Measurements from ENCODE around the gene PRTFDC1.

PRTFDC1 gene

DNA sequence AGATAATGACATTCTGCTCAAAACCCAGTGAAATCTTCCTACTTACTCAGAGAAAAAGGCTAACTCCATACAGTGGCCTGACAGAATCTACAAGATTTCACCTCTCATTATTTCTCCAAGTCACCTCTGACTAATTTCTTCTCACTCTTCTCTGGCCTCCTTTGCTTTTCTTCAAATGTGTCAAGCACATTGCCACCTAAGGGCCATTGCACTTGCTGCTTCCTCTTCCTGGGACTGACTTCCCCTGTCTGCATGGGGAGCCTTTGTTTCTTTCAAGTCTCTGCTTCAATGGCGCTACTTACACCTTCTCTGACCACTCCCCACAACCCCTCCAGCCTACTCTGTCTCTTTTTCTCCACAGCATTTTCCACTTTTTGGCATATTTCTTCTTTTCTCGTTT lies 36.0 kb downstream of the PRTFDC1 start:
- in situ Hi-C loops (cut with HindIII; ENCODE audit: low pct_ligation_motif_present, low pct_unique_long_range_greater_than_20kb, low sequenced_read_pairs): no loop called here
- DNase-seq: no peak

- in situ Hi-C loops (cut with HindIII; ENCODE audit: low pct_ligation_motif_present, low pct_unique_long_range_greater_than_20kb, low sequenced_read_pairs): no loop called here
- no peak for DNase-seq
Observed at GRCh38 chr10:24915304-24915703, 37.1 kb downstream of the PRTFDC1 start.

DNA sequence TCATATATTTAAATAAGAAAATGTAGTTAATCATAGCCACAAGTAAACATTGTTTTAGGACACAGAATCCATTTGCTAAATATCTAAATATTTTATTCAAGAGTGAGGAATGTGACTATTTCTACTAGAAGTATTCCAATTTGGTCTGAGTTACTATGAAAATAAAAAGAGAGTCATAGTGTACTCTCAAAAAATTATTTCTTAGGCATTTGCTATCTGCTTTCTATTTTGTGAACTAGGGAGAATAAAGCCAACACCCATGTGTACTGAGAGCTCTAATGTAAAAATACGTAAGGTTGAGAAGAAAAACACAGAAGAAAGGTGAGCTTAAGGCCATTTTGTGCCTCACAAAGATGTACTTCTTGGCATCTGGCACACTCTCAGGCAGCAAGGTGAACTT lies 38.3 kb downstream of the PRTFDC1 start:
- DNase-seq: no peak
- in situ Hi-C loops (cut with HindIII; ENCODE audit: low pct_ligation_motif_present, low pct_unique_long_range_greater_than_20kb, low sequenced_read_pairs): no loop called here

- in situ Hi-C loops (cut with HindIII; ENCODE audit: low pct_ligation_motif_present, low pct_unique_long_range_greater_than_20kb, low sequenced_read_pairs): no loop called here
- DNase-seq: no peak
Observed at GRCh38 chr10:24912215-24912614, 40.2 kb downstream of the PRTFDC1 start.

DNA sequence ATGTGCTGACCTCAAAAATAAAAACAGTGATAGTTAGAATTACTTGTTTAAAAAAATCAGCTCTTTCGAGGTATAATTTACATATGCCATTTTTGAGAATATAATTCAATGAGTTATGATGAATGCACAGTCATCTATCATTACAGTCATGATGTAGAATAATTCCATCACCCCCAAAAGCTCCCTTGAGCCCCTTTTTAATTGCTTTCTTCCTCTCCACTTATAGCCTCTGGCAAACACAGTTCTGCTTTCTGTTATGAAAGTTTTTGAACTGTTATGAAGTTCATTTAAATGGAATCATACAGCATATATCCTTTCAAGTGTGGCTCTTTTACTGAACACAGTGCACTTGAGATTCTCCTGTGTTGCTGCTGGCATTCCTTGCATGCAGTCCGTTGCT lies 41.4 kb downstream of the PRTFDC1 start:
- DNase-seq: no peak
- in situ Hi-C loops (cut with HindIII; ENCODE audit: low pct_ligation_motif_present, low pct_unique_long_range_greater_than_20kb, low sequenced_read_pairs): no loop called here

DNA sequence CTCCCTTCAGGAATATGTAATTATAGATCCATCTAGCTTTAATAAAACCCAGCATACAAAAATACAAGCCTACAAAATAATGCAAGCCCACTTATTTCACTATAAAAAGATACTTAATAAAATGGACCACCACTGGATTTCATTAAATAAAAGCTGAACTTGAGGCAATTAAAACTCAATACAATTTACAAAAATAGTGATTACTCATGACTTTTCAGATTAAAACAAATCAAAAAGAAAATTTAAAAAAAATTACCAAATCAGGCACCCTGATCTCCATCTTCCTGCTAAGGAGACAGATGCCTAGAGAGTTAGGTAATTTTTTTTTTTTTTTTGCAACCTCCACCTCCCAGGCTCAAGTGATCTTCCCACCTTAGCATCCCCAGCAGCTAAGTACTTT lies 41.8 kb downstream of the PRTFDC1 start:
- no peak for DNase-seq
- in situ Hi-C loops (cut with HindIII; ENCODE audit: low pct_ligation_motif_present, low pct_unique_long_range_greater_than_20kb, low sequenced_read_pairs): no loop called here

DNA sequence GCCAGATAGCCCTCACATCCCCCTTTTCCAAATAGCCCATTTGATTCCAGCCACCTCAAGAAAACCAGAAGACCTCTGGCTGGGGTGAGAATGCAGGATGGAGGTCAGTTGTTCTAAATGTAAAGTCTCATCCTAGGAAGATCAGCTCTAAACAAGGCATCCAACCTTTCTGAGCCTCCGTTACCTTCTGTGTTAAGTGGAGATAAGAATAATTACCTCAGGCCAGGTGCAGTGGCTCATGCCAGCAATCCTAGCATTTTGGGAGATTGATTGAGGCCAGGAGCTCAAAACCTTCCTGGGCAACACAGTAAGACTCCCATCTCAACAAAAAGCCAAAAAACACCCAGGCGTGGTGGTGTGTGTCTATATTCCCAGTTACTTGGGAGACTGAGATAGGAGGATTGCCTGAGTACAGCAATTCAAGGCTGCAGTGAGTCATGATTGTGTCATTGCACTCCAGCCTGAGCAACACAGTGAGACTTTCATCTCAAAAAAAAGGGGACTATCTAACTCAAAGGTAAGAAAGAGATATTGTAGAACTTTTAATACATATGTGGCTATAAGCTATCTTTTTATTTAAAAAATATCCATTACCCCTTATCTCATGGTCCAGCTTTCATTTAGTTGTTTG lies 43.5 kb downstream of the PRTFDC1 start:
- DNase-seq: peak; percentile 54
- in situ Hi-C loops (cut with HindIII; ENCODE audit: low pct_ligation_motif_present, low pct_unique_long_range_greater_than_20kb, low sequenced_read_pairs): no loop called here

DNA sequence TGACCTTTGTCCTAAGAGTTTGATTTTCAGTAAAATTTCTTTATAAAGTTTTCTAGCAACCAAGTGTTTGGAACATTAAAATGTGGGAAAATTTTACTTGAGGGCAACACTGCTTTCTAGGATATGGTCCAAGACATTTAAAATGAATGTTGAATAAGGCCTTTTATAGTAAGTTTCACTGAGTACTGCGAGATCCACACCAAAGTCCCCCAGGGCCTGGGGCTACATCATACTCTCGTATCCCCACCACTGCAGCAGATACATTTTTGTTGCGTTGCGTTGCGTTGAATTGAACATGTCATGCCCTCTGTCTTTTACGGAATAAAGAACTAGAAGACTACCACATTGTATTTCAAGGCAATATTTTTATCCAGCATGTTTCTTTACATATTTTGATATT lies 44.5 kb downstream of the PRTFDC1 start:
- no peak for DNase-seq
- in situ Hi-C loops (cut with HindIII; ENCODE audit: low pct_ligation_motif_present, low pct_unique_long_range_greater_than_20kb, low sequenced_read_pairs): no loop called here

- in situ Hi-C loops (cut with HindIII; ENCODE audit: low pct_ligation_motif_present, low pct_unique_long_range_greater_than_20kb, low sequenced_read_pairs): no loop called here
- no peak for DNase-seq
Observed at GRCh38 chr10:24906372-24906771, 46.0 kb downstream of the PRTFDC1 start.

GRCh38 chr10:24904824-24905223 lies 47.6 kb downstream of the PRTFDC1 start:
- no peak for DNase-seq
- in situ Hi-C loops (cut with HindIII; ENCODE audit: low pct_ligation_motif_present, low pct_unique_long_range_greater_than_20kb, low sequenced_read_pairs): no loop called here

- no peak for DNase-seq
- in situ Hi-C loops (cut with HindIII; ENCODE audit: low pct_ligation_motif_present, low pct_unique_long_range_greater_than_20kb, low sequenced_read_pairs): no loop called here
Observed at GRCh38 chr10:24902400-24902728, 50.0 kb downstream of the PRTFDC1 start.

DNA sequence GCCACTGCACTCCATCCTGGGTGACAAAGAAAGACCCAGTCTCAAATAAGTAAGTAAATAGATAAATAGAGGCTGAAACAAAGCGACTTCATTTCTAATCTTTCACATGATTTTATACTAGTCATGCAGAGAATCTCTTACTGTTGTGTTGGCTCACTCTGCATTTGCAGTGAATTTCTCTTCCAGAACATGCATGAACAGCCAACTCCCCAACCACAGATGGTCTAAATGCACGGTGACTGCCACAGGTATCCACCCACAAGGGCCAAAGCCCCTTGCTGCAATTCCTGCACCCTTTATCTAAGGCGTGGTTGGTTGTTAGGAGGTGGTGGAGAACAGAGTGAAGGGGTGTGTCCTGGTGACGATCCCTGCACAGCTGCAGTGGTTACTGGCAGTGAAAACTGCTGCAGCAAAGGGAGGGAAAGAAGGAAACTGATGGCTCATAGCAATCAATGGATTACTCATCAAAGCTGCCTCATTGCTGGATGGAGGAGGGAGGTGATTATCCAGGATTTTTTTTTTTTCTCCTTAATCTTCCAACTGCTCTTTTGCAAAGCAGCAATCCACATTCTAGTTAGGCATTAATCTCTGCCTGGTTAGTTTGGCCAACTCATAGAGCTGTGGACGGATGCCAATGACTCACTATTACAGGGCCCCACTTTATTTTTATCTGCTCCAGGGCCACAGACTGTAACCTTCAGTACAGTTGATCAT lies 50.6 kb downstream of the PRTFDC1 start:
- DNase-seq: peak; percentile 97
- in situ Hi-C loops (cut with HindIII; ENCODE audit: low pct_ligation_motif_present, low pct_unique_long_range_greater_than_20kb, low sequenced_read_pairs): no loop called here

DNA sequence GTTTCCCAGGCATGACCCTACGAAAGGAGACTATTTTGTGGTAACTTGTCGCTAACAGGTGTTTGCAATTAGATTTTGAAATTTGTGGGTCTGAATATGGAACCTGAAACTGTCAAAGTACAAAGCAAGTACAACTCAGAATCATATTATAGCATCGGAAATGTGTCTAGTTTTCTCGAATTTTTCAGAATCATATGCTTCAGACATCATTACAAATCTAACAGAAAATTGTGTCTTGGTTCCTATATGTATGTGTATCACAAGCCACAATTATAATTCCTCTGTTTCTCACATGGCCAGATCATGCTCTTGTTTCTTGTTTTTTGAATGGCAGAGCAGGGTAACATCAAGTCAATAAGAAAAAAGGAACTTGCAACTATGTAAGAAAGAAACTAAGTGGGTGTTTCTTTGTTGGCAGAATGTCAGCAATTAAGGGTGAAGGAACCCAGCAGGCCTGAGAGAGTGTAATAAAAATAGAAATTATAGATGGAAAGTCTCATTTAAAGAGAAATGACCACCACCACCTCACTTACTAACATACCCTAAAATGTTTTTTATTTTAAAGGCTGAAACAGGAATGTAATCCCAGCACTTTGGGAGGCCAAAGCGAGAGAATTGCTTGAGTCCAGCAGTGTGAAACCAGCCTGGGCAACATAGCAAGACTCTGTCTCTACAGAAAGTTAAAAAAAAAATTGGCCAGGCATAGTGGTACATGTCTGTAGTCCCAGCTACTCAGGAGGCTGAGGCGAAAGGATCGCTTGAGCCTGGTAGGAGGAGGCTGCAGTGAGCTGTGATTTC lies 51.3 kb downstream of the PRTFDC1 start:
- in situ Hi-C loops (cut with HindIII; ENCODE audit: low pct_ligation_motif_present, low pct_unique_long_range_greater_than_20kb, low sequenced_read_pairs): no loop called here
- no peak for DNase-seq

DNA sequence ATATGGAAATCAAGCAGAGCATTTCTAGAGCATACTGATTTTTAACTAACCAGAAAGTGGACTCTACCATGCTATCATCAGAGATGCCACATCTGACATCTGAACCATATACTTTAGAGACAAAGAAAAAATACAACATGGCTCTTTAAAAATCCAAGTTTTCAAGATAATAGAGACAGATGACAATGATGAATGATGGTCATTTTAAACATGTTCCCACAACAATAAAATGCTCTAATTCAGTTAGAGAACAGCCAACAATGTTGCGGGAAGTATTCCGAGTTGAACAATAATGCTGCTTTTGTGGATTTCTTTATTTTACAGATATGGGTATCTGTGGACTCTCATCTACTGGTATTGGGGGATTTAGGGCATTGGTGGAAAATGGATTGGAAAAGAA lies 52.8 kb downstream of the PRTFDC1 start:
- no peak for DNase-seq
- in situ Hi-C loops (cut with HindIII; ENCODE audit: low pct_ligation_motif_present, low pct_unique_long_range_greater_than_20kb, low sequenced_read_pairs): no loop called here

GRCh38 chr10:24898501-24898900 lies 53.9 kb downstream of the PRTFDC1 start:
- in situ Hi-C loops (cut with HindIII; ENCODE audit: low pct_ligation_motif_present, low pct_unique_long_range_greater_than_20kb, low sequenced_read_pairs): no loop called here
- DNase-seq: no peak

DNA sequence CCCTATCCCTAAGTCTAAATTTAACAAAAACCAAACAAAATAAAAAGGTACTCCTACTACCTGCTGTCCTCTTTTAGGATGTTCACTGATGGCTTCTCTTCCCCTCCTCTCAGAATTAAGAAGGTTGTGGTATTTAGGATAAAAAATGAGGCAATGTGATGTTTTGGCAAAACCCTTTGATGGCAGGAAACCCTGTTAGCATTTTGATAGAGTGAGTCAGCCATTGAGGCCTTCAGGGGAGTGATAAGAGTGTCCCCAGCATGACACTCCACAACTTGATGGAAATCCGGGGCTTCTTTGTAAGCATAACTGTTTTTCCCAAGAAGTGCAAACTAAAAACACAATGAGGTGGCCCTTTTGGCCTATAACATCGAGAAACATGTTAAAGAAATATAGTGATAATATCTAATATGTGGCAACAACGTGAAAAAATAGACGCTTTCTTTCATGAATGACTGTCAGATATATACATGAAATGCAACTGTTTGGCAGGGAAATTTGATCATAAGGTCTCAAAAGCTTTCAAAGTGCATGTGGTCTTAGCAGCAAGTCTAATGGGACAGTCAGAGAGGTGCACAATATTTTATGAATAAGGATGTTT lies 55.0 kb downstream of the PRTFDC1 start:
- DNase-seq: peak; percentile 15
- in situ Hi-C loops (cut with HindIII; ENCODE audit: low pct_ligation_motif_present, low pct_unique_long_range_greater_than_20kb, low sequenced_read_pairs): no loop called here

- DNase-seq: no peak
- in situ Hi-C loops (cut with HindIII; ENCODE audit: low pct_ligation_motif_present, low pct_unique_long_range_greater_than_20kb, low sequenced_read_pairs): no loop called here
Observed at GRCh38 chr10:24894728-24895127, 57.7 kb downstream of the PRTFDC1 start.

DNA sequence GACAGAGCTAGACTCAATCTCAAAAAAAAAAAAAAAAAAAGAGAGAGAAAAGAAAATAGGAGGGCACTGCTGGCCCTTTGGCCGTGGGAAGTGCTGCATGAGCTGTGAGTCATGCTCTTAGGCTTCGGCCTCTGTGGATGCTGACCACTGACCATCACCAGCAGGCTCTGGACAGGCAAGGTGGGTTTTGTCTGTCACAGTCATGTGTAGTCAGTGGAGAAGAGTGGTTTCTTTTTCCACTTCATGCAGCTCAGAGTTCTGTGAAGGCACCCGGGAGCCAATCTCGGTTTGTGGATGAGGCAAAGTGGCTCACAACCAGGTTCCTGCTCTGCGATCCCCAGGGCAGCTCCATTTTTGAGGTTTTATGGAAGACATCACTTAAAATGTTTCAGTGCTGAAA lies 58.1 kb downstream of the PRTFDC1 start:
- in situ Hi-C loops (cut with HindIII; ENCODE audit: low pct_ligation_motif_present, low pct_unique_long_range_greater_than_20kb, low sequenced_read_pairs): no loop called here
- DNase-seq: peak; percentile 83

GRCh38 chr10:24893127-24893526 lies 59.3 kb downstream of the PRTFDC1 start:
- DNase-seq: no peak

More at GRCh38 chr10:24893127-24893526, 59.3 kb downstream of the PRTFDC1 start:
- in situ Hi-C loops (cut with HindIII; ENCODE audit: low pct_ligation_motif_present, low pct_unique_long_range_greater_than_20kb, low sequenced_read_pairs): no loop called here

All from ACHN (cell line).